Keratinocyte (primary cell): ENCODE measurements around the gene GREM2. TPM values are rescaled to one million over a fixed set of nuclear protein-coding genes. Genes with fewer than 3 reads are reported as not detected.

ENCODE experiments used
- DNase-seq: peaks from one replicate; pipeline ENCODE4 v3.0.0-alpha.2; 2011; ENCODE audit warnings: low read depth, missing footprints, low spot score
- FAIRE-seq: peaks from 2 replicates; lab custom pipeline; 2011; peaks lifted over from hg19 to GRCh38; lab: Jason Lieb, UNC
- H2AFZ ChIP-seq: 2 replicates; pipeline ENCODE4 v1.6.0; 2012; ENCODE audit warnings: low read length, control low read depth, inconsistent platforms; ENCODE audit not compliant: control insufficient read depth
- H3K27ac ChIP-seq: 2 replicates; pipeline ENCODE4 v1.5.1; 2011; ENCODE audit warnings: low read length; ENCODE audit not compliant: control insufficient read depth, insufficient read depth
- H3K27me3 ChIP-seq: 3 replicates; pipeline ENCODE4 v1.6.0; 2011; ENCODE audit warnings: low read length; ENCODE audit not compliant: control insufficient read depth, insufficient read depth; ENCODE audit errors: extremely low read depth
- H3K36me3 ChIP-seq, 2 experiments: 2 replicates in 1 of 2; 3 replicates in 1 of 2; pipeline ENCODE4 v1.5.1; 2011; ENCODE audit warnings: low read length in 2 of 2, mild to moderate bottlenecking in 1 of 2; ENCODE audit not compliant: control insufficient read depth in 2 of 2, insufficient read depth in 2 of 2; ENCODE audit errors: extremely low read depth in 1 of 2
- H3K4me1 ChIP-seq: 3 replicates; pipeline ENCODE4 v1.5.1; 2011; ENCODE audit warnings: low read length; ENCODE audit not compliant: control insufficient read depth, insufficient read depth; ENCODE audit errors: extremely low read depth
- H3K4me2 ChIP-seq: 3 replicates; pipeline ENCODE4 v1.6.0; 2011; ENCODE audit warnings: low read depth, low read length; ENCODE audit not compliant: control insufficient read depth, insufficient read depth; ENCODE audit errors: extremely low read depth
- H3K4me3 ChIP-seq, 3 experiments: fragments of 200-600 bp in 1 of 3; sonication (generic) in 1 of 3; 2 replicates in 2 of 3; 3 replicates in 1 of 3; pipeline ENCODE4 v1.5.1; 2011 to 2016; ENCODE audit warnings: low read length in 3 of 3, mild to moderate bottlenecking in 3 of 3, control low read depth in 2 of 3, inconsistent platforms in 1 of 3, low read depth in 1 of 3, mixed read lengths in 1 of 3, mixed run types in 1 of 3, moderate library complexity in 1 of 3; ENCODE audit not compliant: control insufficient read depth in 2 of 3, insufficient read depth in 2 of 3; ENCODE audit errors: extremely low read depth in 1 of 3
- H3K79me2 ChIP-seq: 2 replicates; pipeline ENCODE4 v1.6.0; 2012; ENCODE audit warnings: low read length; ENCODE audit not compliant: control insufficient read depth, insufficient read depth
- H3K9ac ChIP-seq: 3 replicates; pipeline ENCODE4 v1.6.0; 2011; ENCODE audit warnings: low read length; ENCODE audit not compliant: control insufficient read depth, insufficient read depth; ENCODE audit errors: extremely low read depth
- H3K9me1 ChIP-seq: 3 replicates; pipeline ENCODE4 v1.6.0; 2011; ENCODE audit warnings: low read length; ENCODE audit not compliant: control insufficient read depth, insufficient read depth; ENCODE audit errors: extremely low read depth
- H3K9me3 ChIP-seq: 2 replicates; pipeline ENCODE4 v1.5.1; 2012; ENCODE audit warnings: low read depth, low read length; ENCODE audit not compliant: control insufficient read depth
- H4K20me1 ChIP-seq: 3 replicates; pipeline ENCODE4 v1.6.0; 2011; ENCODE audit warnings: low read length; ENCODE audit not compliant: control insufficient read depth, insufficient read depth; ENCODE audit errors: extremely low read depth
- EZH2 ChIP-seq: IDR thresholded peaks from one replicate; pipeline ENCODE4 v1.6.1; 2012; ENCODE audit warnings: inconsistent platforms, mild to moderate bottlenecking, low read length, moderate library complexity
- dilution Hi-C: fragments of 300-500 bp; cut with MboI; formaldehyde crosslinking; loops from one replicate; pipeline ENCODE4 v1.7.0; 2020; ENCODE audit warnings: low sequenced_read_pairs; ENCODE audit not compliant: extremely low pct_ligation_motif_present
- polyA plus RNA-seq, 5 experiments: library from polyadenylated mRNA; depleted of rRNA in 3 of 5; stranded (reverse) in 3 of 5; stranded (forward) in 1 of 5; unstranded in 1 of 5; fragments of >200 nt; gene quantifications; 1 replicate in 1 of 5; 2 replicates in 3 of 5; 3 replicates in 1 of 5; pipeline versions ENCODE4 v1.2.1 to v1.2.3, GENCODE V29; 2011 to 2012; ENCODE audit warnings: missing spikeins in 2 of 5, low read depth in 1 of 5, low replicate concordance in 1 of 5
- TF ChIP-seq, protein P1 (sequence below), 3 experiments: IDR thresholded peaks in 1 of 3; conservative IDR thresholded peaks in 1 of 3; optimal IDR thresholded peaks in 1 of 3; 2 replicates in 2 of 3; 3 replicates in 1 of 3; pipeline versions ENCODE3 to v1.5.1; 2011; ENCODE audit warnings: low read length in 3 of 3, mild to moderate bottlenecking in 3 of 3, moderate library complexity in 2 of 3, control low read depth in 1 of 3, inconsistent platforms in 1 of 3; ENCODE audit not compliant: insufficient read depth in 2 of 3; ENCODE audit errors: extremely low read depth in 1 of 3

Gene GREM2
- polyA plus RNA-seq, 1 donor (not counting 4 experiments of a cell fraction or from before 2014, with no cell fraction given) = not detected

DNA sequence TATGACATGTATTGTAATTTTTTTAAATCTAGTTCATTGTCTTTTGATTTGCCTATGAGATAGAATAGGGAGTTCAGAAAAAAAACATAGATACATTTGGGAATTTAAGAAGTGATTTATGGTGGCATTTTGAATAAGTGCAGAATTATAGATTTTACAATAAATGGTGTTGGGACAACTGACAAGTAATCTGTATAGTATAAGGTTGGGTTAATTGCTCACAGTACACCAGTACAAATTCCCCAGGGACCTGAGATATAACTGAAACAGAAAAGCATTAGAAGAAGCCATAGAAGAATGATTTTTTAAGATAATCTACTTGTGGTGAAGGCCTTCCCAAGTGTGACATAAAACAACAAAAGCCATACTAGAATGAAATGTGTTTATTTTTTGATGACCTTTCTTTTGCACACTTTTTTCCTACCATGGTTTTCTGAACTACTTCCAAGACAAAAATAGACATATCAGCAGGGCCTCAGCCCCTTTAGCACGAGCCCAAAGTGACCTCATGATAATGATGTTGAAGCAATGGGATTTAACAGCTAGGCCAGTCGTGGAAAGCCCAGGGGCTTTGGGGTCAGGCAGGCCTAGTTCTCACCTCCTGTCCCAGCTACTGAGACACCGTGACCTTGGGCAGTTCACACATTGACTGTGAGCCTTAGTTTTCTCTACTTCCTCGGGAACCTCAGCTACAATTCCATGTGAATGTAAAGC is 87.4 kb downstream of the GREM2 start:
- Histone ChIP-seq H3K9ac (no peak overlapping the region), H3K4me1 (no peaks in the 10 kb centered on the region), H3K9me3 (no peaks in the 10 kb centered on the region), H3K4me3 (no peak overlapping the region), H2AFZ (no peak overlapping the region), H3K27me3 (no peaks in the 10 kb centered on the region), H3K36me3 (no peaks in the 10 kb centered on the region), H4K20me1 (no peaks in the 10 kb centered on the region), H3K9me1 (no peaks in the 10 kb centered on the region), H3K79me2 (no peaks in the 10 kb centered on the region), H3K27ac (no peak overlapping the region), H3K4me2 (no peak overlapping the region)
- FAIRE-seq (no peak), DNase-seq (no peak)
- dilution Hi-C loops = no loop called here
- TF ChIP-seq EZH2 = no peak
- TF ChIP-seq, protein P1, sequence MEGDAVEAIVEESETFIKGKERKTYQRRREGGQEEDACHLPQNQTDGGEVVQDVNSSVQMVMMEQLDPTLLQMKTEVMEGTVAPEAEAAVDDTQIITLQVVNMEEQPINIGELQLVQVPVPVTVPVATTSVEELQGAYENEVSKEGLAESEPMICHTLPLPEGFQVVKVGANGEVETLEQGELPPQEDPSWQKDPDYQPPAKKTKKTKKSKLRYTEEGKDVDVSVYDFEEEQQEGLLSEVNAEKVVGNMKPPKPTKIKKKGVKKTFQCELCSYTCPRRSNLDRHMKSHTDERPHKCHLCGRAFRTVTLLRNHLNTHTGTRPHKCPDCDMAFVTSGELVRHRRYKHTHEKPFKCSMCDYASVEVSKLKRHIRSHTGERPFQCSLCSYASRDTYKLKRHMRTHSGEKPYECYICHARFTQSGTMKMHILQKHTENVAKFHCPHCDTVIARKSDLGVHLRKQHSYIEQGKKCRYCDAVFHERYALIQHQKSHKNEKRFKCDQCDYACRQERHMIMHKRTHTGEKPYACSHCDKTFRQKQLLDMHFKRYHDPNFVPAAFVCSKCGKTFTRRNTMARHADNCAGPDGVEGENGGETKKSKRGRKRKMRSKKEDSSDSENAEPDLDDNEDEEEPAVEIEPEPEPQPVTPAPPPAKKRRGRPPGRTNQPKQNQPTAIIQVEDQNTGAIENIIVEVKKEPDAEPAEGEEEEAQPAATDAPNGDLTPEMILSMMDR (optimal IDR thresholded peaks at IDR 0.05 in 1 of 3, IDR thresholded peaks at IDR 0.05 in 1 of 3, conservative IDR thresholded peaks at IDR 0.05 in 1 of 3; ENCODE audit: extremely low read depth in 1 of 3, insufficient read depth in 2 of 3, low read length in 3 of 3) = no peak

DNA sequence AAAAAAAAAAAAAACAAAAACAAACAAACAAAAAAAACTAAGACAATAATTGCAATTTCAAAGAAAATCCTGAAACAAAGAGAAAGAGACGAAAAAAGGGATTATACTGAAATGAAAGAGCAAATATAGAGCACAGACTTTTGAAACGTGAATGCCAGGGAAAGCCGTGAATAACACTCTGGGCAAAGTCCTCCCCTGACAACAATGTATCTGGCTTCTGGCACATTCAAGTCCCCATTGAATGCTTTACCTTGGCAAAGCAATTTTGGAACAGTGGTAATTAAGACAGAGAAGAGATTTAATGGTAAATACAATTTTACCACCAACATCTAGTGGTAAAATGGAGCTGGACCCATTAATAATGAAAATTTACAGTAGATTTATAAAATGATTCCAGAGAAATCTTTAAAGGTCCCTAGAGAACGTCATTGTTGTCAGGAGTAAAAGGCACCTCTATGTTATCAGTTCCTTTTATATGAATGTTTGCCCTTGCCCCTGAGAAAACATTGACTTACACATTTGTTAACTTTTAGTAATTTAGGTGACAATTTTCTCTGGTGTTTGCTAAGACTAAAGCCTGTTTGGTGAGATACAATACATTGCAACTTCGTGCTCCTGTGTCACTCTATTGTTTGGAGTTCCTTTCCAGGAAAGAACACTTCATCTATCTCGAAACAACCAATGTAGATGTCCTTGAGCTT is 89.7 kb downstream of the GREM2 start:
- H3K36me3 ChIP-seq = no peaks in the 10 kb centered on the region
- no peaks in the 10 kb centered on the region for H3K4me1 ChIP-seq
- H3K4me3 ChIP-seq = no peak overlapping the region
- no peak overlapping the region for H2AFZ ChIP-seq
- H3K27me3 ChIP-seq = no peaks in the 10 kb centered on the region
- H3K9me1 ChIP-seq = no peaks in the 10 kb centered on the region
- no peaks in the 10 kb centered on the region for H3K9me3 ChIP-seq
- H3K9ac ChIP-seq = no peak overlapping the region
- no peak for DNase-seq
- H3K4me2 ChIP-seq = no peak overlapping the region
- no peaks in the 10 kb centered on the region for H4K20me1 ChIP-seq
- no peak for FAIRE-seq
- no peaks in the 10 kb centered on the region for H3K79me2 ChIP-seq
- no peak overlapping the region for H3K27ac ChIP-seq
- TF ChIP-seq EZH2 = no peak
- dilution Hi-C loops = no loop called here
